Measurements from ENCODE around the gene LPAR1.

Gene LPAR1

GRCh38 chr9:111016016-111016415, 22.3 kb downstream of the LPAR1 start:
- no peak overlapping the region for H3K4me3 ChIP-seq (ENCODE audit: low read depth, low read length)
- TF ChIP-seq, protein P1, sequence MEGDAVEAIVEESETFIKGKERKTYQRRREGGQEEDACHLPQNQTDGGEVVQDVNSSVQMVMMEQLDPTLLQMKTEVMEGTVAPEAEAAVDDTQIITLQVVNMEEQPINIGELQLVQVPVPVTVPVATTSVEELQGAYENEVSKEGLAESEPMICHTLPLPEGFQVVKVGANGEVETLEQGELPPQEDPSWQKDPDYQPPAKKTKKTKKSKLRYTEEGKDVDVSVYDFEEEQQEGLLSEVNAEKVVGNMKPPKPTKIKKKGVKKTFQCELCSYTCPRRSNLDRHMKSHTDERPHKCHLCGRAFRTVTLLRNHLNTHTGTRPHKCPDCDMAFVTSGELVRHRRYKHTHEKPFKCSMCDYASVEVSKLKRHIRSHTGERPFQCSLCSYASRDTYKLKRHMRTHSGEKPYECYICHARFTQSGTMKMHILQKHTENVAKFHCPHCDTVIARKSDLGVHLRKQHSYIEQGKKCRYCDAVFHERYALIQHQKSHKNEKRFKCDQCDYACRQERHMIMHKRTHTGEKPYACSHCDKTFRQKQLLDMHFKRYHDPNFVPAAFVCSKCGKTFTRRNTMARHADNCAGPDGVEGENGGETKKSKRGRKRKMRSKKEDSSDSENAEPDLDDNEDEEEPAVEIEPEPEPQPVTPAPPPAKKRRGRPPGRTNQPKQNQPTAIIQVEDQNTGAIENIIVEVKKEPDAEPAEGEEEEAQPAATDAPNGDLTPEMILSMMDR (IDR thresholded peaks at IDR 0.05; ENCODE audit: low read depth, low read length) = no peak

GRCh38 chr9:111013707-111014106, 24.6 kb downstream of the LPAR1 start:
- TF ChIP-seq, protein P1 (IDR thresholded peaks at IDR 0.05; ENCODE audit: low read depth, low read length) = no peak
- no peak overlapping the region for H3K4me3 ChIP-seq (ENCODE audit: low read depth, low read length)

- TF ChIP-seq, protein P1 (IDR thresholded peaks at IDR 0.05; ENCODE audit: low read depth, low read length) = no peak
- H3K4me3 ChIP-seq (ENCODE audit: low read depth, low read length) = no peak overlapping the region
These were observed 25.0 kb downstream of the LPAR1 start for GRCh38 chr9:111013250-111013649.

DNA sequence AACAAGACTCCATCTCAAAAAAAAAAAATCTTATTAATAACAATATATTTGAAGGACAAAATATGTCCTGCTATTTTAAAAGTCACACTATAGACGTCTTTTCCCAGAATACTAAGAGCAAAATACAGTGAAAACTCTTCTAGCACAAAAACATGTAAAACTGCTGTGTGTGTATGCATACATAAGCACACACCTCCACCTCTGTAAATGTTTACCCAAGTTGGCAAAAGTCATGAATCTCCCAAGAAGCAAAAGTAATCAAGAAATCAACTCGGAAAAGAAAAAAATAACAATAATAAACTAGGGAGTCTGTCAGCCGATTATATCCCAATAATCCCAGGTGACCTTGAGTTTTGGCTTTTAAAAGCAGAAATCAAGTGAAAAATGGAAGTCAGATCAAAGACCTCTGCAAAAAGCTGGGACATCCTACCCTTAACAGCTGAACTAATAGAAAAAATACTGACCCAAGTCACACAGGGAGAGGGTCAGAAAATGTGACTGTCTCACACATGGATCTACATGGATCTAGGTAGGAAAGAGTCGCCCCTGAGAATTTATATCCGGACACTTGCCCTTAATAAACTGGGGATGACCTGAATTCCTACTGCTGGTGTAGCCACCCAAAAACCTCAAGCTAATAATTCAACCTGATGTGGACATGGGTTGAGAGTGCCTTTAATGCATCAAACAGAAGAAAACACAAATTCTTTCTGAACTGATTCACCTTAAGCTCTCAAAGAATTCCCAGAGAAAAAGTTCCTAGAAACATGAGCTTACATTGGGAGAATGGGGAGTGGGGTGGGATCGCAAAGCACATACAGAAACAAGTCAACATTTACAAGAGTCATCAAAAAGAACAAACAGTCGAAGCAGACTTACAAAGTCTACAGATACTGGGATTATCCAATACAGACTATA, 29.9 kb downstream of the LPAR1 start:
- no peak overlapping the region for H3K4me3 ChIP-seq (ENCODE audit: low read depth, low read length)
- TF ChIP-seq, protein P1 (IDR thresholded peaks at IDR 0.05; ENCODE audit: low read depth, low read length) = no peak

DNA sequence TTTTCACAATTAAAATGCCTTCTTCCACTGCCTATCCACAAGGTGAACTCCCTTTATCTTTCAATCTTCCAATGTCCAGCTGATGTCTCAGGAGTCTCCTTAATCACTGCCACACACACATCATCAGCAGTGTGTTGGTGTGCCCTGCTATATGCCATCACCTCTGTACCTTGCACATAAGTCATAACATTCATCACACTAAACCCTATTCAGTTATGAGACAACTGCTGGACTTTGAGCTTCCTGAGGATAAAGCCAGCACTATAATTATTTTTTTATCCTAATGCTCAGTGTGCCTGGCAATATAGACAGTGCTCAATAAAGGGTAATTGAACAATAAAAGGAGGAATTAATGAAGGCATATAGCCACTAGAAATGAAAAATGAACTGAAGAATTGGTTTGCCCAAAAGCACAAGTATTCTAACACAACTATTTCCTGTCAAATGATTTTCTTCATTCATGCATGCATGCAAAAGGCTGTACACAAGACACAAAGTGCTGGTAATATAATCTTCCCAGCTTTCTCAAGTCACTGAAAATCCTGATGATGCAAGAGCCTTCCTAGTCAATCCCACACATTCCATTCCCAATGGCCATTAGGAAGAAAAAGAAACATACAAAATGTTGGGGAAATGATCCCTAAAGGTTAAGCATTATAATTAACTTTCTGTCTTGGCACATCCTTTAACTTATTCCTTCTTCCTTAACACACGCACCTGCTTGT, 32.4 kb downstream of the LPAR1 start:
- H3K4me3 ChIP-seq (ENCODE audit: low read depth, low read length) = no peak overlapping the region
- TF ChIP-seq, protein P1 (IDR thresholded peaks at IDR 0.05; ENCODE audit: low read depth, low read length) = no peak

DNA sequence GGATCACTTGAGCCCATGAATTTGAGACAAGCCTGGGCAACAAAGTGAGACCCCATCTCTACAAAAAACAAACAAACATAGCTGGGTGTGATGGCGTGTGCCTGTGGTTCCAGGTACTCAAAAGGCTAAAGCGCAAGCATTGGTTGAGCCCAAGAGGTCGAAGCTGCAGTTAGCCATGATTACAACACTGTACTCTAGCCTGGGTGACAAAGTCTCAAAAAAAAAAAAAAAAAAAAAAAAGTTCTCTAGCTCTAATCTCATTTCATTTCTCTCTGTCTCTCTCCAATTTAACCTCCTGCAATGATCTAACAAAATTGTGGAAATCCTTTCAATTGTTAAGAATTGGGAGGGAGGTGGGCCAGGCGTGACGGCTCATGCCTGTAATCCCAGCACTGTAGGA, 33.3 kb downstream of the LPAR1 start:
- H3K4me3 ChIP-seq (ENCODE audit: low read depth, low read length) = no peak overlapping the region
- TF ChIP-seq, protein P1 (IDR thresholded peaks at IDR 0.05; ENCODE audit: low read depth, low read length) = no peak

DNA sequence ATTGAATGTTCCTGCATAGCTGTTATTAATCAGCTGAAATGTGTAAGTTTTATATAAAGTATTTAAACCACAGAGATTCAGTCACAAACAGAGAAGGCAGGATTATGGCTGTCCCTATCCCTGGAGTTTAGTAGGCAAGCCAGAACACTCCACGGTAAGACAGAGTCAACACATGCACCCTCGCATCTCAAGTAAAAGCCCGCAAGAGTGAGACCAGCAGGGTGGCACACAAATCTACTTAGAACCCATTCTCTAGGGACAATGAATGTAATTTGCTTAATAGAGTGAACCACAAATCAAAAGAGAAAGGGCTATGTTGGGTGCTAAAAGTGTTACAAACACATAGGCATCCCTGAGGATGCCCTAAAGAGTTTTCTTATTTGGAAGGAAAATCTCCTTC, 35.1 kb downstream of the LPAR1 start:
- TF ChIP-seq, protein P1 (IDR thresholded peaks at IDR 0.05; ENCODE audit: low read depth, low read length) = no peak
- H3K4me3 ChIP-seq (ENCODE audit: low read depth, low read length) = no peak overlapping the region

Measured in WI38 (cell line).